HepG2 (cell line): ENCODE measurements around the gene TLX1. TPM values are rescaled to one million over a fixed set of nuclear protein-coding genes. Genes with fewer than 3 reads are reported as not detected.

ENCODE experiments used
- ATAC-seq: fragments of 200-7000 bp; cut with Tn5 transposase; 3 replicates; pipeline ENCODE4 v1.9.1; 2020; ENCODE audit warnings: mild to moderate bottlenecking, moderate library complexity
- BruUV-seq: library from RNA; stranded (reverse); fragments of 400-500 nt; replicated peaks from 2 replicates; lab custom pipeline; 2021; lab: Mats Ljungman, UMichigan
- CTCF ChIA-PET: fragments of 300-600 bp; formaldehyde crosslinking; extraction: SDS; loops from one replicate; lab custom pipeline; 2021; ENCODE audit warnings: low total read pairs, inconsistent platforms, low intra/inter-chr PET ratio; lab: Yijun Ruan, JAX
- POLR2A ChIA-PET: fragments of 350-600 bp; sonication (Branson Sonifier 250); formaldehyde crosslinking; loops from one replicate; lab custom pipeline; 2020; ENCODE audit warnings: antibody characterized with exemption, inconsistent platforms; lab: Yijun Ruan, JAX
- DNase-seq: peaks from one replicate; pipeline ENCODE4 v3.0.0-alpha.2; 2015; ENCODE audit warnings: low spot score
- FAIRE-seq: peaks from 3 replicates; lab custom pipeline; 2011; peaks lifted over from hg19 to GRCh38; lab: Jason Lieb, UNC
- H2AFZ ChIP-seq: one replicate; pipeline ENCODE4 v1.6.1; 2011; ENCODE audit warnings: low read length, inconsistent platforms
- H3K27ac ChIP-seq: fragments of 300-600 bp; 3 replicates; pipeline ENCODE4 v1.8.0; 2011; ENCODE audit warnings: mixed run types, mild to moderate bottlenecking, mixed read lengths, low read length, inconsistent platforms; ENCODE audit not compliant: insufficient read depth; ENCODE audit errors: extremely low read length
- H3K27me3 ChIP-seq, 2 experiments: fragments of 200-600 bp in 1 of 2; 2 replicates in 1 of 2; 3 replicates in 1 of 2; pipeline versions ENCODE4 v1.6.0 to v1.8.0; 2011; ENCODE audit warnings: low read length in 2 of 2, mild to moderate bottlenecking in 2 of 2, moderate library complexity in 2 of 2, inconsistent platforms in 1 of 2; ENCODE audit not compliant: insufficient read depth in 2 of 2, control insufficient read depth in 1 of 2
- H3K36me3 ChIP-seq, 2 experiments: fragments of 200-600 bp in 1 of 2; replicated peaks in 1 of 2; 2 replicates in 1 of 2; 3 replicates in 1 of 2; pipeline versions ENCODE4 v1.5.1 to v1.8.0; 2011; ENCODE audit warnings: low read length in 2 of 2, inconsistent platforms in 1 of 2; ENCODE audit not compliant: insufficient read depth in 2 of 2, control insufficient read depth in 1 of 2
- H3K4me1 ChIP-seq: 2 replicates; pipeline ENCODE4 v1.5.1; 2012; ENCODE audit warnings: low read length, inconsistent platforms; ENCODE audit not compliant: insufficient read depth
- H3K4me2 ChIP-seq: 2 replicates; pipeline ENCODE4 v1.6.0; 2011; ENCODE audit warnings: low read depth, low read length, inconsistent platforms
- H3K4me3 ChIP-seq, 3 experiments: fragments of 200-600 bp in 1 of 3; sonication (generic), shearing (Covaris generic) in 1 of 3; replicated peaks in 1 of 3; 2 replicates each; pipeline ENCODE4 v1.5.1; 2011 to 2016; ENCODE audit warnings: low read length in 3 of 3, inconsistent platforms in 2 of 3, low read depth in 2 of 3, mild to moderate bottlenecking in 2 of 3, control low read depth in 1 of 3, mixed read lengths in 1 of 3; ENCODE audit not compliant: insufficient read depth in 1 of 3
- H3K79me2 ChIP-seq: one replicate; pipeline ENCODE4 v1.6.1; 2011; ENCODE audit warnings: low read length, inconsistent platforms; ENCODE audit not compliant: insufficient read depth
- H3K9ac ChIP-seq: 2 replicates; pipeline ENCODE4 v1.6.0; 2011; ENCODE audit warnings: mild to moderate bottlenecking, low read depth, low read length, inconsistent platforms; ENCODE audit not compliant: insufficient read depth
- H3K9me3 ChIP-seq: 2 replicates; pipeline ENCODE4 v1.5.1; 2012; ENCODE audit warnings: mild to moderate bottlenecking, low read length
- H4K20me1 ChIP-seq: 2 replicates; pipeline ENCODE4 v1.6.0; 2011; ENCODE audit warnings: inconsistent platforms, mild to moderate bottlenecking, low read length, moderate library complexity; ENCODE audit not compliant: insufficient read depth
- CERS6 ChIP-seq: sonication (generic); formaldehyde crosslinking; IDR thresholded peaks from 2 replicates; pipeline ENCODE4 v1.5.0; 2020; ENCODE audit warnings: missing genetic modification reagents
- JUN ChIP-seq: sonication (generic); formaldehyde crosslinking; IDR thresholded peaks from 2 replicates; pipeline ENCODE4 v1.4.0; 2020; ENCODE audit warnings: mild to moderate bottlenecking, missing genetic modification reagents
- NBN ChIP-seq: fragments of 450-650 bp; conservative IDR thresholded peaks from 2 replicates; pipeline ENCODE4 v1.6.1; 2017
- NFIB ChIP-seq: sonication (generic); formaldehyde crosslinking; IDR thresholded peaks from 2 replicates; pipeline ENCODE4 v1.9.0; 2021; ENCODE audit warnings: missing genetic modification reagents, mild to moderate bottlenecking, borderline replicate concordance
- NPAS2 ChIP-seq: sonication (generic); formaldehyde crosslinking; IDR thresholded peaks from 2 replicates; pipeline ENCODE4 v1.8.0; 2022; ENCODE audit warnings: mild to moderate bottlenecking, missing genetic modification reagents, borderline replicate concordance
- RAD21 ChIP-seq: fragments of 450-650 bp; formaldehyde crosslinking; IDR thresholded peaks from 2 replicates; pipeline ENCODE4 v1.5.0; 2020; ENCODE audit warnings: mild to moderate bottlenecking
- ZBTB38 ChIP-seq: sonication (generic); formaldehyde crosslinking; IDR thresholded peaks from 2 replicates; pipeline ENCODE4 v1.5.1; 2020; ENCODE audit warnings: mild to moderate bottlenecking, missing genetic modification reagents
- ZC3H13 ChIP-seq: sonication (generic); formaldehyde crosslinking; IDR thresholded peaks from 2 replicates; pipeline ENCODE4 v1.8.1; 2023; ENCODE audit warnings: mild to moderate bottlenecking, missing genetic modification reagents, moderate library complexity
- ZFP36L1 ChIP-seq: sonication (generic); formaldehyde crosslinking; IDR thresholded peaks from 2 replicates; pipeline ENCODE4 v1.8.0; 2022; ENCODE audit warnings: mild to moderate bottlenecking, missing genetic modification reagents, moderate library complexity
- ZNF260 ChIP-seq: sonication (generic); formaldehyde crosslinking; IDR thresholded peaks from 2 replicates; pipeline ENCODE4 v1.4.0; 2020; ENCODE audit warnings: missing genetic modification reagents, low read depth, mild to moderate bottlenecking, borderline replicate concordance
- ZNF44 ChIP-seq: sonication (generic); formaldehyde crosslinking; IDR thresholded peaks from 2 replicates; pipeline ENCODE4 v1.5.1; 2020; ENCODE audit warnings: mild to moderate bottlenecking, missing genetic modification reagents
- ZNF607 ChIP-seq: sonication (generic); formaldehyde crosslinking; IDR thresholded peaks from 2 replicates; pipeline ENCODE4 v1.5.1; 2020; ENCODE audit warnings: missing genetic modification reagents, mild to moderate bottlenecking, borderline replicate concordance
- ZNF629 ChIP-seq: sonication (generic); formaldehyde crosslinking; conservative IDR thresholded peaks from 2 replicates; pipeline ENCODE4 v1.5.0; 2020; ENCODE audit warnings: missing genetic modification reagents
- WGBS: methylation state at CpG from one replicate; pipeline ENCODE4 v1.1.6; 2017; ENCODE audit warnings: low lambda C conversion rate; 5-methylcytosine and 5-hydroxymethylcytosine counted together
- in situ Hi-C: cut with HindIII; loops from 2 replicates; pipeline ENCODE4 v1.10.0; 2017; ENCODE audit warnings: low pct_unique_long_range_greater_than_20kb; ENCODE audit not compliant: extremely low pct_ligation_motif_present
- intact Hi-C: fragments of 100-400 bp; cut with micrococcal nuclease; formaldehyde crosslinking; loops from one replicate; pipeline ENCODE4 v1.10.0; 2022; ENCODE audit not compliant: unreplicated experiment
- polyA plus RNA-seq, 8 experiments: library from polyadenylated mRNA; depleted of rRNA in 3 of 8; stranded (reverse) in 7 of 8; unstranded in 1 of 8; fragments of >200 nt; fragmentation: Illumina TruSeq in 4 of 8; extraction: Trizol in 4 of 8; gene quantifications; 2 replicates each; pipeline versions ENCODE4 v1.2.1 to v1.2.3, GENCODE V29; 2011 to 2016; ENCODE audit warnings: low read depth in 4 of 8, missing spikeins in 1 of 8, mixed read lengths in 1 of 8; ENCODE audit not compliant: insufficient read depth in 1 of 8
- total RNA-seq, 5 experiments: library from RNA; depleted of rRNA; stranded (reverse); fragments of >200 nt; fragmentation: Illumina TruSeq; extraction: Trizol; gene quantifications; 2 replicates each; pipeline ENCODE4 v1.2.3, GENCODE V29; 2016; ENCODE audit warnings: low read depth in 1 of 5
- TF ChIP-seq, protein P1 (sequence below): sonication (generic); formaldehyde crosslinking; conservative IDR thresholded peaks from 2 replicates; pipeline ENCODE4 v1.4.0; 2020; ENCODE audit warnings: missing genetic modification reagents
- TF ChIP-seq, protein P2 (sequence below): IDR thresholded peaks from 2 replicates; pipeline ENCODE4 v1.6.1; 2016; ENCODE audit warnings: control low read depth

The TLX1 gene
- total and polyA plus RNA-seq, 2 of the 13 experiments (the other 11 are each of a cell fraction or from before 2014, with no cell fraction given), result 0.07 to 0.26 TPM

DNA sequence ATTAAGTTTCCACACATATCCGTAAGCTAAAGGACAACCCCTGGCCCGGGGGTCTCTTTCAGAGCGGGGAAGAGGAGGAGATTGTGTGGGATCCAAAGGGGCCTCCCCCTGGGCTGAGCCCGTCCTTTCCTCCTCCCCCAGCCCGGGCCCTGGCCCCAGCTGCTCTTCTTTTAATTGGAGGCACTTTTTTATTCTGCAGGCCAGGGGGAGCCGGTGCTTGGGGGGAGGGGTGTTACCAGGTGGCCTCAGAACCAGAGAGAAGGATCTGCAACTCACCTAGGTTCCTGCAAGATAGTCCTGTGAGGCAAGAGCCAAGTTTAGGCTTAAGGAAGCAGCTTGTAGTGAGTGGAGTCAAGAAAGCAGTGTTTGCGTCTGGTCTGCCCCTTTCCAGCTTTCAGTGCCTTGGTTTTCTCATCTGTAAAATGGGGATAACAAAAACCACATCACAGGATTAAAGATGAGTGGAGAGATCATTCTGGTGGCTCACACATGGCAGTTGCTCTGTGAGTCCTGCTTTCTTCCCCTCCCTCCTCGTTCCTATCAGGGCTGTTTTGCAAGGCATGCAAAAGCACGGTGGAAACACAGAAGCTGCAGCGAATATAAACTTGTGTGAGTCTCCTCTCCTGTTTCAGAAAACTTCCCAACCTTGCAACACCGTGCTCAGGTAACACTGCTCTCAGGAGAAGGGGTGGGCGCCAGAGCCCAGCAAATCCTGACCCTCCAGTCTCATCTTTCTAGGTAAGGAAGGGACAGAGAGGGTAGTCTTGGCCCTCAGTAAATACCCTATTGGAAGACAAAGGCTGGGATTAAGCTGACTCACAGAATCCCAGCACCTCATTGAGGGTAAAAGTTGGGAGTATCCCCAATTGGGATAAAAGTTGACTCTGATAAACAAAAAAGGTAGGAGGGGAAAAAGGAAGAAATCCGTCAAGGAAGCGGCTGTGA, 4.1 kb upstream of the TLX1 start:
- no peaks in the 10 kb centered on the region for H3K9me3 ChIP-seq
- peaks cover 6 to 49% of the 10 kb centered on the region in 2 experiments for H3K27me3 ChIP-seq
- DNase-seq (no peak), ATAC-seq (no peak), FAIRE-seq (no peak)
- no peaks in the 10 kb centered on the region for H3K36me3 ChIP-seq
- ChIA-PET CTCF (no interaction called here), POLR2A (interaction anchor here (1.3 kb wide), 1 partner anchor 15 kb away, joined by 3 read pairs; no protein-coding TSS in a partner anchor)
- H4K20me1 ChIP-seq, result no peaks in the 10 kb centered on the region
- no peak overlapping the region for H3K4me2 ChIP-seq
- no peak overlapping the region for H3K9ac ChIP-seq
- no peaks in the 10 kb centered on the region for H3K79me2 ChIP-seq
- peaks cover 15% of the 10 kb centered on the region for H3K4me1 ChIP-seq
- TF ChIP-seq ZNF44 (CRISPR knock-in tag) (no peak), ZBTB38 (CRISPR knock-in tag) (no peak), ZNF260 (CRISPR knock-in tag) (no peak), ZNF629 (CRISPR knock-in tag) (peak; percentile 62), NBN (no peak)
- no TSS peak for BruUV-seq
- WGBS, result 35% methylated on average over 14 of the region's 14 CpGs
- no peak overlapping the region for H2AFZ ChIP-seq
- in situ Hi-C loops, result no loop called here
- no peak overlapping the region for H3K4me3 ChIP-seq
- no peak overlapping the region for H3K27ac ChIP-seq
- intact Hi-C loops, result no loop called here

- CTCF ChIA-PET, result no interaction called here
- Histone ChIP-seq H3K4me3 (no peak overlapping the region), H3K27ac (no peak overlapping the region), H3K4me2 (no peak overlapping the region), H3K36me3 (no peaks in the 10 kb centered on the region), H3K79me2 (no peaks in the 10 kb centered on the region), H3K4me1 (peaks cover 25% of the 10 kb centered on the region), H2AFZ (no peak overlapping the region), H3K9ac (no peak overlapping the region), H4K20me1 (no peaks in the 10 kb centered on the region), H3K27me3 (peaks cover 17 to 55% of the 10 kb centered on the region in 2 experiments), H3K9me3 (no peaks in the 10 kb centered on the region)
- BruUV-seq, result no TSS peak
- FAIRE-seq (no peak), DNase-seq (no peak), ATAC-seq (no peak)
- in situ Hi-C loops, result no loop called here
- POLR2A ChIA-PET, result no interaction called here
- 39% methylated on average over 5 of the region's 5 CpGs for WGBS
- intact Hi-C loops, result no loop called here
- TF ChIP-seq ZNF607 (CRISPR knock-in tag) (no peak), ZC3H13 (no peak), CERS6 (CRISPR knock-in tag) (no peak), NFIB (CRISPR knock-in tag) (no peak), ZFP36L1 (CRISPR knock-in tag) (no peak), JUN (no peak), RAD21 (no peak), NPAS2 (CRISPR knock-in tag) (no peak)
- TF ChIP-seq, protein P1, sequence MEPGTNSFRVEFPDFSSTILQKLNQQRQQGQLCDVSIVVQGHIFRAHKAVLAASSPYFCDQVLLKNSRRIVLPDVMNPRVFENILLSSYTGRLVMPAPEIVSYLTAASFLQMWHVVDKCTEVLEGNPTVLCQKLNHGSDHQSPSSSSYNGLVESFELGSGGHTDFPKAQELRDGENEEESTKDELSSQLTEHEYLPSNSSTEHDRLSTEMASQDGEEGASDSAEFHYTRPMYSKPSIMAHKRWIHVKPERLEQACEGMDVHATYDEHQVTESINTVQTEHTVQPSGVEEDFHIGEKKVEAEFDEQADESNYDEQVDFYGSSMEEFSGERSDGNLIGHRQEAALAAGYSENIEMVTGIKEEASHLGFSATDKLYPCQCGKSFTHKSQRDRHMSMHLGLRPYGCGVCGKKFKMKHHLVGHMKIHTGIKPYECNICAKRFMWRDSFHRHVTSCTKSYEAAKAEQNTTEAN (CRISPR knock-in tag), result no peak
- TF ChIP-seq, protein P2, sequence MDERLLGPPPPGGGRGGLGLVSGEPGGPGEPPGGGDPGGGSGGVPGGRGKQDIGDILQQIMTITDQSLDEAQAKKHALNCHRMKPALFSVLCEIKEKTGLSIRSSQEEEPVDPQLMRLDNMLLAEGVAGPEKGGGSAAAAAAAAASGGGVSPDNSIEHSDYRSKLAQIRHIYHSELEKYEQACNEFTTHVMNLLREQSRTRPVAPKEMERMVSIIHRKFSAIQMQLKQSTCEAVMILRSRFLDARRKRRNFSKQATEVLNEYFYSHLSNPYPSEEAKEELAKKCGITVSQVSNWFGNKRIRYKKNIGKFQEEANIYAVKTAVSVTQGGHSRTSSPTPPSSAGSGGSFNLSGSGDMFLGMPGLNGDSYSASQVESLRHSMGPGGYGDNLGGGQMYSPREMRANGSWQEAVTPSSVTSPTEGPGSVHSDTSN, result no peak
Observed at GRCh38 chr10:101130141-101130540, 959 bp upstream of the TLX1 start.
